GM19372 (cell line): ENCODE results near the gene ZNHIT2.

Source experiments
- ATAC-seq: cut with Tn5 transposase; IDR thresholded peaks from one replicate; pipeline ENCODE4 v1.9.1; 2021; ENCODE audit warnings: mild to moderate bottlenecking, low read depth, moderate library complexity; ENCODE audit not compliant: unreplicated experiment

Gene ZNHIT2

DNA sequence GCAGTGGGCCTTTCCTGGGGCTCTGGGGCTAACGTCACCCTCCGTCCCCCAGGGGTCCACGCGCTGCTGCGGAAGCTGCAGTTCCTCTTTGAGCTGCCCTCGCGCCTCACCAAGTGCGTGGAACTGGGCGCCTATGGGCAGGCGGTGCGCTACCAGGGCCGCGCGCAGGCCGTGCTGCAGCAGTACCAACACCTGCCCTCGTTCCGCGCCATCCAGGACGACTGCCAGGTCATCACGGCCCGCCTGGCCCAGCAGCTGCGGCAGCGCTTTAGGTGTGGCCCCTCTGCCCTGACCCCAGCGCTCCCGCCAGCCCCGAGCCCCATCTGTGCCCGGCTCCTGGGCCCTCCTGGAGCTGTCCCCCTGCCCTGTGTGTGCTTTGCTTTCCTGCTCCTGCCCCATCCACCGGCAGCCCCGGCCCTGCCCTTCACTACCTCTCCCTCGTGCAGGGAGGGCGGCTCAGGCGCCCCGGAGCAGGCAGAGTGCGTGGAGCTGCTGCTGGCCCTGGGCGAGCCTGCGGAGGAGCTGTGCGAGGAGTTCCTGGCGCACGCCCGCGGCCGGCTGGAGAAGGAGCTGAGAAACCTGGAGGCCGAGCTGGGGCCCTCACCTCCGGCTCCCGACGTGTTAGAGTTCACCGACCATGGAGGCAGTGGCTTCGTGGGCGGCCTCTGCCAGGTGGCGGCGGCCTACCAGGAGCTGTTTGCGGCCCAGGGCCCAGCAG lies 9.6 kb downstream of the ZNHIT2 start:
- ATAC-seq: no peak

DNA sequence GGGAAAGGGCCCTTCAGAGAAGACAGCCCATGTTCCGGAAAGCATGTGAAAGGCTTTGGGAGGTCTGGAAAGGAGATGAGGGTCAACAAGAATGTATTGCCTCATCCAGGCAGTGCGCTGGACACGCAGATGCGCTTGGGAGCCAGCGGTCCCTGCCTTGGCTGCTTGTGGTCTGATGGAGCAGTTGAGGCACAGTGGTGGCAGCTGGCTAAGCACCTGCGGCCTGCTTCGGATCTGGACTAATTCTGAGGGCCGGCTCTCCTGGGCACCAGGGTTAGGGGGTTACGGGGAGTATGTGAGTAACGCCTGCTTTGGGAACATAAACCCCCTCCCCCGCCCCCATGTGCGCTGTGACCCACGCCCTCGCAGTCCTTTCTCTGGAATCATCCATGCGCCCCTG lies 10.4 kb downstream of the ZNHIT2 start:
- ATAC-seq: no peak

DNA sequence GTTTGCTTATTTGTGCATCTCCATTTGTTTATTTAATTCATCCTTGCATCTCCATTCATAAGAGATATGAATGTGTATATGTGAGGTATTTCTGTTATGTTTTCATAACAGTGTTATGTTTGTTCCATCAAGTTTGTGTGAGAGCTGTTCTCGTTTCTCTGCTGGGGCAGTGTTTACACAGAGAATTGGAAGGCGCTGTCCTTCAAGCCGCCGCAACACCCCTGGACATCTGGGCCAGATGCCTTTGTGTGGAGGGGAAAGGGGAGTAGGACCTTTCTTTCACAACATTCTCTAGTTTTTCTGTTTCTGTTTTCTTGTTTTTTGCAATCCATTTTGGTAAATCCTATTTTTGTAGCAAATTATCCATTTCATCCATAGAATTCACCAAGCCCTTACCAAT lies 12.9 kb downstream of the ZNHIT2 start:
- ATAC-seq: no peak

DNA sequence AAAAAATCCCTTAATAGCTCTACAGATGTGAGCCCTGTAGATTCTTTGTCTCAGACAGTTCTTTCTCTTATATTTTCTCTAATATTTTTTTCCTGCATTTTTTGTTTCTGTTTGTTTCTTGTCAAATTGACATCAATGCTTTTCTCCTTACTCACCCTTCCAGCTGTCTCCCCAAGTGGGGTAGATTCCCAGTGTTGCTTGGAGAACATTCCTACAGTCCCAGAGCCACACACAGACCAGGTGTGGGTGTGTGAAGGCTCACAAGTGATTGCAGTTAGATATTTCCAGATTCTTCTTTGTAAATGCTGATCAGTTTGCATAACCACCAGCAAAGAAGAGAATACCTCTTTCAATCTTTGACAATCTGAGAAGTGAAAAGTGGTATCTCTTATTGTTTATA lies 14.0 kb downstream of the ZNHIT2 start:
- ATAC-seq: no peak

DNA sequence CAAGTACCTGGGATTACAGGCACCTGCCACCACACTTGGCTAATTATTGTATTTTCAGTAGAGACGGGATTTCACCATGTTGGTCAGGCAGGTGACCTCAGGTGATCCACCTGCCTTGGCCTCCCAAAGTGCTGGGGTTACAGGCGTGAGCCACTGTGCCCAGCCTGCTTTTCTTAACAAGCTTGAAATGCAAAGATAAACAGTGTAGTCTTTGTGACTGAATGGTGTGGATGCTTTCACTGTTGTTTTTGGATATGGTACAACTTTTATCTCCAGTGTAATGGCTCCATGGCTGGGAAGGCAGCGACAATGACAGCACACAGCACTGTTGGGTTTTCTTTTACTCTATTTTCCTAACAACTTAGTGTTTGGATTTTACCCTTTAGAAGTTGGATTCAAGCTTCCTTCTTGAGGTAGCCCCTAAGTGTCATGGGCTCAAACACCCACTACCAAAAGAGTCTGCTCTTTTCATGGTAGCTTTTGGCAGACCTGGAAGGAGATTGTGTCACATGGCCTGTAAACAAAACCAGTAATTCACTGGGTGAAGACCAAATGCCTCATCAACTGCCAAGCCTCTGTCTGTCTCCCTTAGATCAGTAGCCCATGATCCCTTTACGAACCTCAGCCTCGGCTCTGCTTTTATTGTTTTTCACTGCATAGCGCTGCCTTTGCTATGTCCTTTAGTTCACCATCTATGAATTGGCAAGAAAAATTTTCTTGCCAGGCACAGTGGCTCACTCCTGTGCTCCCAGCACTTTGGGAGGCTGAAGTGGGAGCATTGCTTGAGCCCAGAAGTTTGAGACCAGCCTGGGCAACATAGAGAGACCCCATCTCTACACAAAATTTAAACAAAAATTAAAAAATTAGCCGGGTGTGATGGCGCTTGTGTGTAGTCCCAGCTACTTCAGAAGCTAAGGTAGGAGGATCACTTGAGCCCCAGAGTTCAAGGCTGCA lies 15.1 kb downstream of the ZNHIT2 start:
- no peak for ATAC-seq

DNA sequence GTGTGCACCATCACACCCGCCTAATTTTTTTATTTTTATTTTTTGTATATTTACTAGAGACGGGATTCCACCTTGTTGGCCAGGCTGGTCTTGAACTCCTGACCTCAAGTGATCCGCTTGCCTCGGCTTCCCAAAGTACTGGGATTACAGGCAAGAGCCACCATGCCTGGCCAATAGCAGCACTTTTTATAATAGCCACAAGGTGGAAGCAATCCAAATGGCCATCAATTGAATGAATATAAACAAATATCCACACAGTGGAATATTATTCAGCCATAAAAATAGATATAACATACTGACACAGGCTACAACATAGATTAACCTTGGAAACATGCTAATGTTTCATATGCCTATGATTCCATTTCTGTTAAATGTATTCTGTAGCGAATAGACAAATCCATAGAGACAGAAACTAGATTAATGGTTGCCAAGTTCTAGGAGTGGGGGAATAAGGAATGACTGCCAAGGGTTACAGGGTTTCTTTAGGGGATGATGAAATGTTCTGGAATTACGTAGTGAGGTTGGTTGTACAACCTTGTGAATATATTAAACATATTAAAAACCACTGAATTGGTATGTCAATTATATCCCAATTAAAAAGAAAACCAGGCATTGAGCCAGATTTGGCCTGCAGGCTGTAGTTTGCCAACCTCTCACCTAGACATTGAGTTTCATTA lies 16.7 kb downstream of the ZNHIT2 start:
- no peak for ATAC-seq

DNA sequence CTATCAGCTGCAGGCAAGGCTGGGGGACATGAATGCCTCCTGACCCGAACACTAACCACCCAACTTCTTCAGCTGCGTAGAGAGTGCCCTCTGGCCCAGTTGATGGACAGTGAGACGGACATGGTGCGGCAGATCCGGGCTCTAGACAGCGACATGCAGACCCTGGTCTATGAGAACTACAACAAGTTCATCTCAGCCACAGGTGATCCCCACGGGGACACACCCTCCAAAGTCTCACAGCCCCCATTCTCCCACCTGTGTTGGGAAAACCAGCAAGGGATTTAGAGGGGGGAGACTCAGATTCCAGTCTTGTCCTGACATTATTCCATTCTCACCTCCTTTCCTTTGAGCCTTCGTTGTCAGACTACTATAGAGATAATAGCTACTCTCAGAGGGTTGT lies 20.6 kb downstream of the ZNHIT2 start:
- no peak for ATAC-seq

DNA sequence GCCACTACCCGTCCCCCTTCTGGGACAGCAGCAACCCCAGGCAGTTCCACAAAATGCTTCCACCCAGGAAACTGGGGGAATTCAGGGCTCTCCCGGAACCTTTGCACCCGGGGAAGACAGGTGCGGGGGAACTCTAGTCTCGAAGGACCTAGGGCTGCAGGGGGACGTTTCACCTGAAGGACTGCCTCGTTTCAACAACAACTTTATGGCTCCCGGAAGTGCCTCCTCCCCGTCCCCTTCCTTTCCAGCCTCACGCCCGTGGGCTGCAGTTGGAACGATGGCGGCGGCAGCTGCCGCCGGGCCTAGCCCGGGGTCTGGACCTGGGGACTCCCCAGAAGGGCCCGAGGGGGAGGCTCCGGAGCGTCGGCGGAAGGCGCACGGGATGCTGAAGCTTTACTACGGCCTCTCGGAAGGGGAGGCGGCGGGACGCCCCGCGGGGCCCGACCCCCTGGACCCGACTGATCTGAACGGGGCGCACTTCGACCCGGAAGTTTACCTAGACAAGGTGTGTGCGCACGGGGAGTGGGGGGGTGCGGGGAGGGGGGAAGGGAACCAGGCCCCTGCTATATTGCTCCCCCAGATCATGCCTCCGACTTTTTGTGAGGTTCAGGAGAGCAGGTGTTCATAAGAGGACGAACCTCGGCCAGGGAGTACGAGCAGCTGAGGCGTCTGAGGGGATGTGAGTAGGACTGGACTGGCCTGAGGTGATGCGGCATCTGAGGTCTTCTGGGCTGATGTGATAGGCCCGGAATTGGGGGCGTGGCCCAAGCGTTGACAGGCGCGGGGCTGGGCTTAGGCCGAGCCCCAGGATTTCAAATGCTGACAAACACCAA lies 21.3 kb downstream of the ZNHIT2 start, which contains the start of gene VPS51:
TSS of gene VPS51 (plus strand) at position 241 of the 833 bp plus-strand sequence. CDS start at position 278, 37 bp downstream.
- ATAC-seq: peak; percentile 87

DNA sequence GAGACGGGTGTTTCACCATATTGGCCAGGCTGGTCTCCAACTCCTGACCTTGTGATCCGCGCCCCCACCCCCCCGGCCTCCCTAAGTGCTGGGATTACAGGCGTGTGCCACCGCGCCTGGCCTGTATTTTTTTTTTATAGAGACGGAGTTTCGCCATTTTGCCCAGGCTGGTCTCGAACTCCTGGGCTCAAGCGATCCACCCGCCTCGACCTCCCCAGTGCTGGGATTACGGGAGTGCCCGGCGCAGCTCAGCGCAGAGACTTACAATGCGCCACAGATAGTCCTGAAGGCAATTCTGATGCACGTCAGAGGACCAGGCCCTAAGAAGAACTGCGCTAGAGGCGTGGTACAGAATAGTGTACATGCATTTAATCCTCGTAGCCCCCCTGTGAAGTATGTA lies 22.1 kb downstream of the ZNHIT2 start:
- ATAC-seq: no peak

DNA sequence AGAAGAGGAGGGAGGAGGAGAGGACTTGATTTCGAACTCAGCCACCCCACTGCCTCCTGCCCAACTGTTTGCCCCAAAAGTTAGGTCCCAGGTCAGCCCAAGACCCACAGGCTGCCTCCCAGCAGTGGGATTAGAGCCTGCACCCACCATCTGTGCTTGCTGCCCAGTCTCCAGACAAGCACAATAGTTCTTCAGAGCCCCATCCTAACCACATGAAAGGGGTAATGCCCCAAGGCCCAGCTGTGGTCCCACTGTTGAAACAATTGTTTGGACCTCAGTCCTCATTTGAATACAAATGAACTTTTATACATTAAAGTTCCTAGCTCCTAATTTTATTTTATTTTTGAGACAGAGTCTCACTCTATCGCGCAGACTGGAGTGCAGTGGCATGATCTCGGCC lies 26.9 kb downstream of the ZNHIT2 start:
- no peak for ATAC-seq

DNA sequence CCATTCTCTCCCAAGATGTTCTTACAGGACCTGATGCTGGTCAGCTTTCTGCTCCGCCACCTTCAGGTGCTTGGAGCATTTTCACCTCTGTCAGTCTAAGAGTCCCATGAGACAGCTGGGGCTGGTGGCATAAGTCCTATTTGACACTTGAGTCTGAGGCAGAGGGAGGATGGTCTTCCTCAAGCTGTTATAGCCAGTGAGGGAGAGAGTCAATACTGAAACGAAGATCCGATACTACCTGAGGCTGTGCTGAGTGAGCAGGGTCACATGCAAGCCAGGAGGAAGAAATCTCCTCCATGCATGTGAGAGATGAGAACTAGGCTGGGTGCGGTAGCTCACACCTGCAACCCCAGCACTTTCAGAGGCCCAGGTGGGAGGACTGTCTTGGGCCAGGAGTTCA lies 27.9 kb downstream of the ZNHIT2 start:
- ATAC-seq: no peak

DNA sequence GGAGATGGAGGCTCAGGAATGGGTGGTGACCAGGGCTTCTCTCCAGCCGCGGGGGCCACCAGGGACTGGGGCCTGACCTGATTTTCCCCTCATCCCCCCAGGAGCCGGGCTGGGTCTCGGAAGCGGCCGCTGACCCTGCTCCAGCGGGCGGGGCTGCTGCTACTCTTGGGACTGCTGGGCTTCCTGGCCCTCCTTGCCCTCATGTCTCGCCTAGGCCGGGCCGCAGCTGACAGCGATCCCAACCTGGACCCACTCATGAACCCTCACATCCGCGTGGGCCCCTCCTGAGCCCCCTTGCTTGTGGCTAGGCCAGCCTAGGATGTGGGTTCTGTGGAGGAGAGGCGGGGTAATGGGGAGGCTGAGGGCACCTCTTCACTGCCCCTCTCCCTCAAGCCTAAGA lies 29.7 kb downstream of the ZNHIT2 start:
- no peak for ATAC-seq

DNA sequence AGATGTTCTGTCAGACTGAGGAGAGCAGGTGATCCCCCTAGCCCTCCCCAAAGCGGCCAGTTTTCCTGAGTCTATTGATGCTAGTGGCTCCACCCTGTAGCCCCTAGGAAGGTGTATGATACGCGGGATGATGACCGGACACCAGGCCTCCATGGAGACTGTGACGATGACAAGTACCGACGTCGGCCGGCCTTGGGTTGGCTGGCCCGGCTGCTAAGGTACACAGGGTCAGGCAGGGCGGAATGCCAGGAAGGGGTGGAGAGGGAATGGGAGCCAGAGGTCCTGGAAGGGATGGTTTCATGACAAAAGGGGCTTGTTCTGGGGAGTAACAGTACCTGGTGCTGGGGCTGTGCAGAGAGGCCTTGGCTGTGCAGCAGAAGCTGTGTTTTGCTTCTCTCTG lies 30.3 kb downstream of the ZNHIT2 start:
- ATAC-seq: no peak

DNA sequence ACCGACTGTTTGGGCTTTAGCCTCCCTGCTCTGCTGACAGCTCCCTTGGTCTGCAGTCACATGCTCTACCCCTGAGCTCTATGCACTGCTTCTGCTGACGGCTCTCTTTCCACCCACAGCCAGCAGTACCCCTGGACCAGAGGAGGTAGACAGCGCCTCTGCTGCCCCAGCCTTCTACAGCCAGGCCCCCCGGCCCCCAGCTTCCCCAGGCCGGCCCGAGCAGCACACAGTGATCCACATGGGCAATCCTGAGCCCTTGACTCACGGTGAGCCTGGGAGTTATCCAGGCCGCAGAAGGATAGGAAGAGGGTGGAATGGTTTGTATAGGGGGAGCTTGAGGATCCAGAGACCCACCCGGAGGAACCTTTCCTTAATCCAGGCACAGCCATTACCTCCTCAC lies 30.7 kb downstream of the ZNHIT2 start:
- ATAC-seq: no peak

DNA sequence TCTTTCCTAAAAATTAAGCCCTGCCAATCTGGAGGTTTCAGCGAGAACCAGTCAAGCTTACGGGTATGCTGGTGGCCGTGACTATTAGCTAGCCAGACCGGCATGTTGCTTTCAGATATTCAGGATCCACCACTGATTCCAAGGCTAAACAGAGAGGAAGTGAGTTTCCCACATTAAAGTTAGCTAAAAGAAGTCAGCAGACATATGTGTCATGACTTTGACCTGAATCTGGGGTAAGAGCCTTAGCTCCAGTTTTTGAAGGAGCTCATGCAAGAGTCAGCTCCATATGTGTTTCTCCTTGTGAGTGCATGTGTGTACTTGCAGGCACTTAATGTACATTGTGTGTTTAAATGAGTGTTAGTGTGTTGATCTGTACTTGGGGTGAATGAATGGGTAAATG lies 32.1 kb downstream of the ZNHIT2 start:
- ATAC-seq: no peak

DNA sequence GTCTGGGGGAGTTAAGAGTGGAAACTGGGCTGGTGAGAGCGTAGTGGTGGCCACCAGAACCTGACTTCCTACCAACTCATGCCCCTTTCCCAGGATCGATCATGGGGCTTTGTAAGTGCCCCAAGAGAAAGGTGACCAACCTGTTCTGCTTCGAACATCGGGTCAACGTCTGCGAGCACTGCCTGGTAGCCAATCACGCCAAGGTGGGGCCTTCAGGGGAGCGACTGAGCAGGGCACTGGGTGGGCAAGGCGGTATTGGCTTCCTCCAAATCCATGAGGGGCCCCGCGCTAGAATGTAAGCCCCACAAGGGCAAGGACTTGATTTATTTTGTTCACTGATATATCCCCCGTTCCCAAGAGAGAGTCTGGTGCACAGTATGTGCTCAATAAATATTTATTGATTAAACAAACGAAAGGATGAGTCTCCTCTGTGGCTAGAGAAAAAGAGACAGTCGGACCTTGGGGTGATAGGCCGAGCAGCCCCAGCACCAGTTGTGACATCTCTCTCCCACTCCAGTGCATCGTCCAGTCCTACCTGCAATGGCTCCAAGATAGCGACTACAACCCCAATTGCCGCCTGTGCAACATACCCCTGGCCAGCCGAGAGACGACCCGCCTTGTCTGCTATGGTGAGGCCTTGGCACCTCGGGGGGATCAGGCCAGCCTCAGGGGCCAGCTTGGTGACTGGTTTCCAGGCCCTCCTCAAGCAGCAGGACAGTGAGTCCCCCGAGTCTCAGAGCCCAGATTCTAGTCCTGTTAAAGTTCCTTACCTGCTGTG lies 32.7 kb downstream of the ZNHIT2 start:
- ATAC-seq: no peak

DNA sequence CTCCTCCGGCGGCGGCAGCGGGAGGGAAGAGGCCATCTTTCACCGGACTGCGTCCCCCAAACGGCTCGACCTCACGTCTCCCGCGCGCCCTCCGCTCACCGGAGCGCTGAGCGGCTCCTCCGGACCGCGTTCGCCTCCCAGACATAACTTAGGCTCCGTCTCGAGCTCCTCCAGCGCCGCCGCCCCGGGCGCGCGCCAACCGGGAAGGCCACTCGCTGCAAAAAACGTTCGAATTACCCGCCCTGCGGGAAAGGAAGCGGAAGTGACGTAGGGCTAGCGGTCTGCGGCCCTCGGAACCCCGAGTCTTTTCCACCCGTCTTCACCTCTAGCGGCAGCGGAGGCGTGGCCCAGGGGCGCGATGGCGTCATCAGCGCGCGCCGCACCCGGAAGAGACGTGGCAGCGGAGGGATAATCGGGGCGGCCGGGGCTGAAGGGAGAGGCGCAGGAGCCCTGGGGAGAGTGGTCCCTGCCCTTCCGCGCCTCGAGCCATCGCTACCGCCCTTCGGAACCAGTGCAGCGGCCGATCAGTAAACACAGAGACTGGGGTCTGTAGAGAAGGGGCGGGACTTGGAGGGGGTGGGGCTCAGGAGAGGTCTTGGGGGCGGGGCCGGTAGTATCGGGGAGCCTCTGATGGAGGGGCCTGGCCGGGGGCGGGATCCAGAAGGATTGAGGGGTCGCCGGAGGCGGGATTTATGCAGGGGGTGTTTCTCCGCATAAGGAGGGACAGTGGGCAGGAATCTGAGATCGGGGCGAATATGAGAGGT lies 33.5 kb downstream of the ZNHIT2 start, which contains the start of the genes CDCA5 and ZFPL1:
TSS of gene CDCA5 (minus strand) at position 207 of the 764 bp plus-strand sequence. CDS start at position 145, 62 bp downstream.
TSS of gene ZFPL1 (plus strand) at position 389 of the 764 bp plus-strand sequence. CDS start 477 bp downstream, outside the sequence.
- peak; percentile 92 for ATAC-seq

DNA sequence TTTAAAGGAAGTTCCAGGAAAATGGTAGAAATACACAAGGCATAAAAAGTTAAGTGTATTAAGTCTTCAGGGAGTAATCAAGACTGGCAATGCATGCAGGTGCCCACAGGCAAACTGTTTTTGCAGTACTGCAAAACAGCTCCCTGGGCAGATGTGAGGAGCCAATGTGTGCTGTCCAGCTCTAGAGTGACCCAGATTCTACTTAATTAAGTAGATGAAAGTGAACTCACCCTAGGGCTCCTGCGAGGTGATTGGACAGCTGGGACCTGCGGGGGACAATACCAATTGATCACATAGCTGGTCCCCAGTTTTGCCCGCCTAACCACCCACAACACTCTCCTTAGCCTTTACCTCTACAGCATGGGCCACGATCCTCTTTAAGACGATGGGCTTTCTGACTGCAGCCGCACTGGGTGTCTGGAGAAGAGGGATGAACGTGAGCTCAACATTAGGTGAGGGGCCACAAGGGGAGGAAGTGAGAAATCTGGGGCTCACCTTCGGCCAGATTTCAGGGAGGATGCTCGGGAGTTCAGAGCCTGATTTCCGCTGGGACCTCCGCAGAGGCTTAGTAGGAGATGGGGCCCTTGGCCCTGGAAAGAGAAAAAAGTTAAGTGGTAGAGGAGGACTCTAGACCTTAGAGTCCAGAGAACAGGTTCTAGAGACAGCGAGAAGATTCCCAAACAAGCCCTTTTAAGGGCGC lies 34.2 kb downstream of the ZNHIT2 start:
- ATAC-seq: no peak
